ENCODE measurements around the gene ITGAL.

The ITGAL gene

GRCh38 chr16:30499284-30499683 is 26.7 kb downstream of the ITGAL start:
- no peak for TF ChIP-seq CTCF (IDR thresholded peaks at IDR 0.05; ENCODE audit: low read depth, low read length)
- DNase-seq (ENCODE audit: extremely low read depth, low read depth) = no peak

- TF ChIP-seq CTCF (IDR thresholded peaks at IDR 0.05; ENCODE audit: low read depth, low read length) = no peak
- no peak for DNase-seq (ENCODE audit: extremely low read depth, low read depth)
Observed at GRCh38 chr16:30503403-30504296, 31.1 kb downstream of the ITGAL start.

GRCh38 chr16:30509081-30509765 is 36.7 kb downstream of the ITGAL start:
- TF ChIP-seq CTCF (IDR thresholded peaks at IDR 0.05; ENCODE audit: low read depth, low read length) = no peak
- DNase-seq (ENCODE audit: extremely low read depth, low read depth) = no peak

- no peak for DNase-seq (ENCODE audit: extremely low read depth, low read depth)
- TF ChIP-seq CTCF (IDR thresholded peaks at IDR 0.05; ENCODE audit: low read depth, low read length) = no peak
Observed at GRCh38 chr16:30510376-30510938, 37.9 kb downstream of the ITGAL start.

- no peak for TF ChIP-seq CTCF (IDR thresholded peaks at IDR 0.05; ENCODE audit: low read depth, low read length)
- DNase-seq (ENCODE audit: extremely low read depth, low read depth) = no peak
Observed at GRCh38 chr16:30511509-30511908, 39.0 kb downstream of the ITGAL start.

- DNase-seq (ENCODE audit: extremely low read depth, low read depth) = no peak
- no peak for TF ChIP-seq CTCF (IDR thresholded peaks at IDR 0.05; ENCODE audit: low read depth, low read length)
Observed at GRCh38 chr16:30515275-30515674, 42.7 kb downstream of the ITGAL start.

- DNase-seq (ENCODE audit: extremely low read depth, low read depth) = no peak
- no peak for TF ChIP-seq CTCF (IDR thresholded peaks at IDR 0.05; ENCODE audit: low read depth, low read length)
Observed at GRCh38 chr16:30518552-30518951, 46.0 kb downstream of the ITGAL start.
